GM19025 (cell line): ENCODE measurements around the gene INPP5E.

ENCODE experiments used
- ATAC-seq: cut with Tn5 transposase; IDR thresholded peaks from one replicate; pipeline ENCODE4 v1.9.1; 2021; ENCODE audit warnings: mild to moderate bottlenecking, low read depth, moderate library complexity; ENCODE audit not compliant: unreplicated experiment

Gene INPP5E, protein sequence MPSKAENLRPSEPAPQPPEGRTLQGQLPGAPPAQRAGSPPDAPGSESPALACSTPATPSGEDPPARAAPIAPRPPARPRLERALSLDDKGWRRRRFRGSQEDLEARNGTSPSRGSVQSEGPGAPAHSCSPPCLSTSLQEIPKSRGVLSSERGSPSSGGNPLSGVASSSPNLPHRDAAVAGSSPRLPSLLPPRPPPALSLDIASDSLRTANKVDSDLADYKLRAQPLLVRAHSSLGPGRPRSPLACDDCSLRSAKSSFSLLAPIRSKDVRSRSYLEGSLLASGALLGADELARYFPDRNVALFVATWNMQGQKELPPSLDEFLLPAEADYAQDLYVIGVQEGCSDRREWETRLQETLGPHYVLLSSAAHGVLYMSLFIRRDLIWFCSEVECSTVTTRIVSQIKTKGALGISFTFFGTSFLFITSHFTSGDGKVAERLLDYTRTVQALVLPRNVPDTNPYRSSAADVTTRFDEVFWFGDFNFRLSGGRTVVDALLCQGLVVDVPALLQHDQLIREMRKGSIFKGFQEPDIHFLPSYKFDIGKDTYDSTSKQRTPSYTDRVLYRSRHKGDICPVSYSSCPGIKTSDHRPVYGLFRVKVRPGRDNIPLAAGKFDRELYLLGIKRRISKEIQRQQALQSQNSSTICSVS

DNA sequence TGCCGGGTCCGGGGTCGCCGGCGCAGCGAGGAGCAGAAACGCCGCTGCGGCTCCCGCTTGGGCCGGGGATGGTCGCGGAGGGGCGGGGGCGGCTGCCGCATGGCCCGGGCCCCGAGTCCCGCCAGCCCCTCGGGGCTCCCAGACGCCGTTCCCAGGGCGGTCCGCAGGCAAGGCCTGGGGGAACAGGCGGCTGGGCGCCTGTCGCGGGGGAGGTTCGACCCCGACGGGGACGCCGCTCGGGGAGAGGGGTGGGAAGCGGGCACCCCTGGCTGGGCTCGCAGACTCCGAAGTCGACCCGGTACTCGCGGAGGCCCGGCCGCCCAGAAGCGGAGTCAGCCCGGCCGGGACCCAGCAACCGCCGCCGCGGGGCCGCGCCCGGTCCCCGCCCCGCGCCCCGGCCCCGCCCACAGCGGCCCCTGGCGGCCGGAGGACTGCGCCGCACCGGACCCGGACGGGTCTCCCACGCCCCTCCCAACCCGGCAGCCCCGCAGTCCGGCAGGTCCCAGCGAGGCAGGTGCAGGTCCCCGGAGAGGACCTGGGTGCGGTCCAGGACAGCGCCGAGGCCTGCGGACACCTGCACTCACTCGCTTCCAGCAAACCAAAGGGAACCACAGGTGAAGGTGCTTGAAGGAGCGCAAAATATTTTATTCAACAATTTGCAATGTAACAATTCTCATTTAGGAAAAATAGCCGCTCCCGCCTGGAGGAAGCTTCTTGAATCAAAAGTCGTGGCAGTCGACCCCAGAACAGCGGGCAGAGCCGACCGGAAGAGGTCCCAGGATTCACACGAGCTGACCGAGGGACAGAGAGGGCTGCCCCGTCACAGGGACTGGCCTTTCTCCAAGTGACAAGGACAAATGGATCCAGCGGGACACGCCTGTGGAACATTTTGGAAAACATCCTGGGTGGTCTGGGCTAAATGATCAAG, at the start of gene INPP5E:
Gene INPP5E (minus strand): TSS at position 365 of the 928 bp plus-strand sequence. CDS start 426 bp downstream, outside the sequence.
- peak; percentile 58 for ATAC-seq

DNA sequence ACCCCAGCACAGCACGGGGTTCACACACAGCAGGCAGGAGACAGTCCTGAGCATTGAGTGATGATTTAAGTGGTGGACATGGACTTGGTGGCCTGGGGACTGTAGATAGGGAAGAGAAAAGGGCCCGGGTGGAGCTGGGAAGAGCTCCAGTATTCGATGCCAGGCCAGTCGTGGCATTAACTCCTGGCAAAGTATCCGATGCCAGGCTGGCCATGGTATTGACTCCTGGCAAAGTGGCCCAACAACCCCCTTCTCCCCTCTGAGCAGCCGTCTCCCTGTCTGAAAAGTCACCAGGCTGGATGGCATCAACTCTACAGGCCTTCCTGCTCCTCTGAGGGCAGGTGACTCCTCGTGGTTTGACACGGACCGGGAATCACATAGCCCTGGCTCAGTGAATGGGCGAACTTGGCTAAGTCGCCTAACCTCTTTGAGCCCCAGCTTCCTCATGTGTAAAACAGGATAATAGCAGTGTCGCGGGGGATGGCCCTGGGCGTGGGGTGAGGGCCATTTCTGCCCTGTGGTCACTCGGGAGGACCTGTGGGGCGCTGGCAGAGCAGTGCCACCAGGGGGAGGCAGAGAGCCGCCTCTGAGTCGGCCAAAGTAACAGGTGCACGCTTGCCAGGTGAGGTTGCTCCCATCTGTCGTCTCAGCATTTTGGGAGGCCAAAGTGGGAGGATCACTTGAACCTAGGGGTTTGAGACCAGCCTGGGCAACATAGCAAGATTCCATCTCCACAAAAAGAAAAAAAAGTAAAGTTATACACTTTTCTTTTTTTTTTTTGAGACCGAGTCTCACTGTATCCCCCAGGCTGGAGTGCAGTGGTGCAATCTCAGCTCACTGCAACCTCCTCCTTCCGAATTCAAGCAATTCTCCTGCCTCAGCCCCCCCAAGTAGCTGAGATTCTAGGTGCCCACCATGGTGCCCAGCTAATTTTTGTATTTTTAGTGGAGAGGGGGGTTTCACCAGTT, 48.9 kb upstream of the INPP5E start:
- ATAC-seq: no peak

DNA sequence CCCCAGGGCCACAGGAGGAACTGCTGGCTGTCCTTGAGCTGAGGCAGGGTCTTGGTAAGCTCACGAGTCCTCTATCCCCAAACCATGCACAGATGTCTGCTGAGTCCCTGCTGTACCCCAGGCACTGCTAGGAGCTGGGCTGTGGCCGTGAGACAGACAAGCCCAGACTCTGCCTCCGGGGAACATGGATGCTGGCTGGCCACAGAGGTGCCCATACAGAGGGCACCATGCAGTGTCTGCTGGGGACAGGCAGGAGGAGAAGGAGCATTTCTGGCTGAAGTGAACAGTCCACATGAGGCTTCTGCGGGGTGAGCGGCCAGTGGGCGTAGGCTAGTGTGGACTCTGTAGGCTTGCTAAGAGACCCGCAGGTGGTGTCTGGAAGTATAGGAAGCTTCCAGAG, 48.0 kb upstream of the INPP5E start:
- ATAC-seq: no peak

DNA sequence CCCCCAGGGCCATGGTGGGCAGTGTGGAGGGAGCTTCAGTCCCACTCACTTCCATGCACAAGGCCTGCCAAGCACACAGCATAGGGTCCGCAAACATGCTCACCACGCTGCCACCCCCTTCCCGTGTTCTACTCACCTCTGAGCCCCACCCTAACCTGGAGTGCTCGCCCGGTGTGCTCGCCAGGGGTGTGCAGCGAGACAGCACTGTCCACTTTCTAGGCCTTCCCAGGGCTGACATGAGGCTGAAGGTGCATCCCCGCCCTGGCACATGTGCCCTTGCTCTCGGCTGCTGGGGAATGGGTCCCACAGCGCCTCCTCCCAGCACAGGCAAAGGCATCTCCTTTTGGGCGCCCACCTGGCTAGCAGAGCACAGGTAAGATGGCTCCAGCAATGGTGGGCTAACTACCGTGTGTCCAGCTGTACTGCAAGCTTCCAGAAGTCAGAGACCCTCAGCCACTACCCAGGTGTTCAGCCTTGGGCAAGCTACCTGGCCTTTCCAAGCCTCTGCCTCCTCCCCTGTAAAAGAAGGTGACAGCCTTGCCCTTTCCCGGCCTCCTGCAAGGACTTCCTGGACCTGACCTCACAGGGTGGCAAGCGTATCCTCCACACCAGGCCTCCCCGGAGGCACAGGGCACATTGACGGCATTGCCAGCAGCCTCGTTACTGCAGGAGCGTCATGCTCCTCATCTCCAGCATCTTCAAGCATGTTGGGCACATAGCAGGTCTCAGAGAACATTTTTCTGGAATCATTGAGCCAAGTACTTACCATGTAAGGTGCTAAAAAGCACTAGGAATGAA, 47.4 kb upstream of the INPP5E start:
- no peak for ATAC-seq

DNA sequence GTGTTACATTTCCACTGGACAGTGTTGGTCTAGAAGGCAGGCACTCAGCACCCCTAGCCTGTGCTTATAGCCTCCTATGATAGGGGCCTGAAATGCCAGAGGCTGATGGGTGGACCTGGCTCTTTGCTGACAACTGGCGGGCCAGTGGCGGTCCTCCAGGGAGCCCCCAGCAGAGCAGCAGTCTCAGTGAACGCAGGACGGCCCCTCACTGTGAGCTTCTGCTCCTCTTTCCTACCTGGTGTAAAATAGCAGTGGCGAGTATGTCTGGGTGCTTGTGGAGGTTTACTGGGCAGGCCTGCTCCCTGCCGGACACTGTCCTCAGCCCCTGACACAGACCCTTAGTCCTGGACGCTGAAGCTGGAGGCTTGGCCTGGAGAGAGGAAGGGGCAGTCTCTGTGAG, 46.5 kb upstream of the INPP5E start:
- no peak for ATAC-seq

DNA sequence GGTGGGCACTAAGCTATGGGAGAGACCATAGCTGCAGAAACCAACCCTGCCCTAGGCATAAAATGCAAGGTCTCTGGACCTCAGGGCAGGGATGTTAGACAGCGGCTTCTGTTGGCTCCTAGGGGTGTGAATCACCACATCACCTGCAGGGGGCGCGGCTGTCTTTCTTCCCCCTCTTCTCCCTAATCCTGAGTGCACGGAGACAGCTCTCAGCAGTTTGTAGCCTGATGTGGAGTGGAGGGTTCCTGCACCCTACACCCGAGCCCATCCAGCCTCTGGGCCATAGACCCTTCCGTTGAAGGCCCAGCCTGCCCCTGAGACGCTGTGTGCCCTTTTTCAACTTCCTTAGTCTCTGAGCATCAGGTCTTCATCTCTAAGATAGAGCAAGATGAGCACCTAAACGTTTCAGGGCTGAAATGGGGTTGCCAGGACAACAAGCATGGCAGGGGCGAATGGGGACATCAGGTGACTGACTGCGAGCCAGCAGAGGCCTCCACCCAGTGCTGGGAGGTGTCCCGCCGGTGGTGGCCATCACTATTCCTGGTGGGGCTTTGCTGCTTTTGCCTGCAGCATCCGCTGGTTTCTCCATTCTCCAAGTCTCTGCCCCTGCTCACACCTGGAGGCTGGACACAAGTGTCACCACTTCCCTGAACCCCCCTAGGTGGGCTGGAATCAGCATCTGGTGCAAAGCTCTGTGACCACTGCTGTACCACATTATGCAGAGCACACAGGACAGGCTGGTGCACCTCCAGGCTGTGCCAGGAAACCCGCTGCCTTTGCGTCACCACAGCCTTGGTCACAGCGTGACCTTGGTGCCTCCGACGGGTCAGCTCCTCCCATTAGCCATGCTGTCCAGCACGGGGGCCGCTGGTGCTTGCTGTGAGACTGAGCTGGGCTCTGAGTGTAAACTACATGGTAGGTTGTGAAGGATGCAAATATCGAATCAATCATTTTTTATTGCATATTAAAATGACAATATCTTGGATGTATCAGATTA, 45.7 kb upstream of the INPP5E start:
- ATAC-seq: no peak

DNA sequence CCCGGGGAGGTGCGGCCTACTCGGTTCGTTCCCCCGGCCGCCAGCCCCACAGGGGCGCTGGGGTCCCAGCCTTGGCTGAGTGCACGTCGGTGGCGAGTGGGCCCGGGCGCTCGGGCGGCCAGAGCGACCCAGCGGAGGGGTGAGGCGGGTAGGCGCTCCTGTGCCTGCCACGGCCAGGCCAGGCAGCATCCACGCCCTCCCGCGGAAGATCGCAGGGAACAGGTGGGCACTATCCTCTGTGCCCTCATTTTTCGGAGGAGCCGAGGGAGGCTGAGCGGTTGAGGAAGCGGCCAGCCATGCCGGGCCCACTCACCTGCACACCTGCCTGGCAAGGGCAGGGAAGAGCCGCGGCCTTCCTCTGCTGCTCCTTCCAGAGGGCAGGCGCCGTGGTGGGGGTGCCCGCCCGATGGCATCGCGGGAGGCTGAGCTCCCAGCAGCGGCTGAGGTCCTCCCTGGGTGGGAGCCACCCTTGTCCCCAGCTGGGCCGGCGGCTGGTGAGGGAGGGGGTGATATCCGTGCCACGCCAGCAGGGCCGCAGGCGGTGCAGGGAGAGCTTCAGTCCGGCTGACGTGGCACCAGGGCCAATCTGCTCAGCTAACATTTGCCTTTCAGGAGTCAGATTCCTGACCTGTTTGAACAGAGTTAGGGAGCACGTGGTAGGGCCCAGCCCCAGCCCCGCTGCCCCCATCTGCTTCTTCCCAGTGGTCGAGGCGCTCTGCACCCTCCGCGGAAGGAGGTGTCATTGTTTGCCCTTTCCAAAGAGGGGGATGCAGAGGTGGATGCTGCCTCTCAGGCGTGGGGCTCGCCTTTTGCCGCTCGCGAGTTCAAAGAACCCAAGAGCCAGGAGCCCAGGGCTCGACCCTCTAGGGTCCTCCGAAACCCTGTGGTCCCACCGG, 44.8 kb upstream of the INPP5E start:
- no peak for ATAC-seq

DNA sequence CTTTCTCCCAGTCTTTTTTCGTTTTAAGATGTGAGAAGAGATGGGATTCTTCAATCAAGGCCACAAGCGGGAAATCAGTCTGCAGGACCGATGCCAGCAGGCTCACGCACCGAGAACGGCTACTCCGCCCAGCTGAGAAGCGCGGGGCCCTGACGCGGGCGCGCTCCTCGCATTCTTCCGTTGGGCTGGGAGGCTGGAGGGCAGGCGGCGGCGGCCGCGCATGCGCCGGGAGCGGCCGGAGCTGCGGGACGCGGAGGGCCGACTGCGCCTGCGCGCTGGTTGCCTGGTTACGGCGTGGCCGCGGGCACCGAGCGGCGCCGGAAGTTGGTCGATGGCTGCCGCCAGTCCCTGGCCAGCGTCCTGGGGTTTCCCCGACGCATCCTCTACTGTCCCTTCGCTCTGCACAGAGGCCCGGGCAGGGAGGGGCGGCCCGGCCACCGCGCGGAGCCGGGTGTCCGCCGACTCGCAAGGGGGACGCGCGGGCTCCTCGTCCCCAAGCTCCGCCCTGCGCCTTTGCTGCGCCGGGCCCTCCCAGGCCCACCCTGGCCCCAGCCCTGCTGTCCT, 44.0 kb upstream of the INPP5E start:
- ATAC-seq: peak; percentile 61

DNA sequence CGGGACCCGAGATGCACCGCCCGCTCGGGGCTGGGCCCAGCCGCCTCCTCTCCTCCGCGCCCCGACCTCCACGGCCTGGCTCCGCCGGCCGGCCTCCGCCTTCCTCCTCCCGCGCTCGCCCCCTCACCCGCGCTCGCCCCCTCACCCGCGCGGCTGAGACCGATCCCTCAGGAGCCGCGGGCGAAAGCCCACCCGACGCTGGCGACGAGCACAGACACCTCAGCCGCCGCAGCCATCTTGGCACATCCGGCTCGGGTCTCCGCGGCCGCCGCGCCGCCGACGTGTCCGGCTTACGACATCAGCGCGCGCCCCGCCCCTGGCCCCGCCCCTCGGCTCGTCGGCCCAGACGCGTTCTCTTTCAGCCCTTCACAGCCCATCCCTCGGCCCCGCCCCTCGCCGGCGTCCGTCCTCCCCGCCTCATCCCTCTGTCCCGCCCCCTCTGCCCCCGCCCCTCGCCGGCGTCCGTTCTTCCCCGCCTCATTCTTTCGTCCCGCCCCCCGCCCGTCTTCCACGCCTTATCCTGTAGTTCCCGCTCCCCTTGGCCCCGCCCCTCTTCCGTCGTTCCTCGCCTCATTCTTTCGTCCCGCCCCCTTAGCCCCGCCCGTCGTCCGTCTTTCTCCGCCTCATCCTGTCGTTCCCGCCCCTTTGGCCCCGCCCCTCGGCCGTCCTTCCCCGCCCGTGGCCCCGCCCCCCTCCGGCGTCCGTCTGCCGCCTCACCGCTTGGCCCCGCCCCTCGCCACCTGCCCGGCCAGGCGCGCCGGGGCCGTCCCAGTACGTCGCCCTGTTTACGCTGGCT, 43.3 kb upstream of the INPP5E start, which contains the start of gene SEC16A:
Gene SEC16A (minus strand): TSS at position 248 of the 796 bp plus-strand sequence. CDS start 5,425 bp downstream, outside the sequence.
- peak; percentile 49 for ATAC-seq

DNA sequence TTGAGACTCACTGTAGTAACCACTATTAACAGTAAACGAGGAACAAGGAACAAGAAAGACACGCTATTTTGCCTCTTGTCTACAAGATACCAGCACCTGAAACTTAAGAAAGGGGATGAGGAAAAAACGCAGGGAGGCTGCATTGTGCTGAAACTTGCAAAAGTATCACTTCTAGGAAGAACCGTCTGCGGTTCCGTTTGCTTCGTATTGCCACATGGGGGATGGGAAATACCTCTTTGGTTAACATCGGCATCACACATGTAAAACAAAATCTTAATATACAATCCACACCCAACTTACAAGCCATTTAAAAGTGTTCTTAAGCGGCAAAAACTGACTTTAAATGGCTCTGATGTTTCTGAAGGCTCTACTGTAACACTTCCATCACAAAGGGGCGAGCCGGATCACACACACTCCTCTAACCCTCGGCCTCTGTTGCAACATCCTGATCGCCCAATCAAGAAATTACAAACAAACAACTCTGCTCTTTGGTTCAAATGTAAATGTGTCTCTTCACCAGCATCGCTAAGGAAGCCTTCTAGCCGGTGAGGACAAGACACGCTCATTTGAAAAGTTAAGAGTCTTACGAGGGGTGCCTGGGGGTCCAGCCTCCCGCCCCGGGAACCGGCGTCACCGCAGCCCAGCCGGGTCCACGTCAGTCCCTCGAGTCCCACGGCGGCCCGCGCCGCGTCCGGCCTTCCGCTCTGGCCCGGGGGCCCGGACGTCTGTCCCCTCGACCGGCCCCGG, 42.6 kb upstream of the INPP5E start:
- no peak for ATAC-seq

DNA sequence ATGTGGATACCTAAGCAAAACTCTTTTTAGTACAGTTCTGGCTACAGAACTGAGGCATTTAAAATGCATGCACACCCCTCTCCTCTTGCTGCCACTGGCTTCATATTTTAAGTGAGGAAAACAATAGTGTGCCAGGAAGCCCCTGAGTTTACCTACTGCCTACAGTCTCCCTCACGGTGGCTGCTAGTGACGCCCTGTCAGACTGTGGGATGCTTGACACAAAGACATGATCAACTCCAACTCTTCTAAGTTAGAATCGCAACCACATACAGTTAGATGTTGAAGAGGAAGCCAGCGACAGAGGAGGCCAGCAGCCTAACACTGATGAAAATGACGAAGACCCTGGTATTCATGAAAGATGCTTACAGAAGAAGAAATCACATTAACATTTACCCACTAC, 41.9 kb upstream of the INPP5E start:
- no peak for ATAC-seq

DNA sequence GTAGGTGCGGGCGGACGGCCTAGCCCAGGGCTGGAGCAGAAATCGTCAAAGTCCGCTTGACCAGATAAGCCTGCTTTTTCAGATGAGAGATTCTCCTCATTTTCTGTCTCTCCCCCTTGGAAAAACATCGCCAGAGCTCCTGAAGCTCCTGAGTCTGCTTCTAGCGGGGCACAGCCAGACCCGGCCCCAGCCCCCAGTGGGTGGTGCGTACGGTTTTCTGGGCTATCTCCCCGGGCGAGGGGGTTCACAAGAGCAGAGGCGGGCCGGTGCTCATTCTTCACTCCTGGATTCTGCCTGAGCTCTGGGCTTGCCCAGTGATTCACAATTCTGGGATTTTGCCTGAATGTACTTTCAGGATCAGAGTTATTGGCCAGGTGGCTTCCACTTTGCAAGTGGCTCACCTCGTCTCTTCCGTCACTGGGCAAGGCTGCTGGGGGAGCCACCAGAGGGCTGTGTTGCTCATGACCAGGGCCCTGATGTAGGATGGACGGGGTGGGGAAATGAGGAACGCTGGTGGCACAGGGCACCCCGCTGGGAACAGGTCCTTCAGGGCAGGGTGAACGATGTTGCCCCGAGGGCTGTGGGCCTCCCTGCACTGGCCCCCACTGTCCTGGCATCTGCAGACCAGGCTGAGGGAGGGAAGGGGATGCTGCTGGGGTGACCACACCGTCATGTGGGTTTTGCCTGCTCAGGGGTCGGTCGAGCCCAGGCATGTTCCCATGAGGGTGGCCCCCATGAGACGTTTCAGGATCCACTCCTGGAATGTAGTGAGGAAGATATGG, 36.9 kb upstream of the INPP5E start:
- ATAC-seq: no peak

DNA sequence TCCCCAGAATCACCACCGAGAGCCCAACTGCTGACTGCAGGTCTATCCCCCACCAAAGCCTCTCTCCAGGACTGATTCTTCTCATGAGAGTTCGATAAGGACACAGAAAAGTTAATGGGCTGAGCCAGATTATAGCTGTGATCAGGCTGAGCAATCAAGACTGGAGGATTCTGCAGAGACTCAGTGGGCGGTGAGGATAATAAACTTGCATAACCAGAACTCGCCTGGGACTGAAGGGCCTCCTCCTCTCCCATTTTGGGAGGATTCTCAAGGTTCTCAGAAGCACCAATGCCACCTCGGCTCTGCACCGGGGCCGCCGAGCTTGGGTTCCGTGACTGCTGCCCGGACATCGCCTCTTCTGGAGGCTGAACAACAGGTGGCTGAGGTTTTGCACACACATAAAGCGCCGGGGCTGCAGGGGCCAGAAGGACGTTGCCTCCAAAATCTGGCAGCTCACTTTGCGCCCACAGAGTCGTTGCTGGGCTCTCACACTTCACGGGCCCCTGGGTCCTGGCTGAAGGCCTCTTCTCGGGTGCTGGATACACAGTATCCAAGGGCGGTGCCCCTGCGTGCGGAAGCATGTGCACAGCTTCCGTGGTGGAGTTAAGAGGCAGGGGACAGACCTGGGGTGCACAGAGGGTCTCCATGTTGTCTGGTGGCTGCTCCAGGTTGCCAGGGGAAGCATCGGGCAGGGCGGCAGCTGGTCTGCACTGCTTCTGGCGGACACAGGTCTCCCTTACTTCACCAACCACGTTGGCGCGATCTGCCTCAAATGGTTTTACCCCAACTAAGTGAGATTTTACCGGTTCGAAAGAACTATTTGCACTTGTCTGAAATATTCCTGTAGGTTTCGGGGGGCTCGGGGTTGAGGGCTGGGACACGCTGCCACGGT, 35.6 kb upstream of the INPP5E start:
- no peak for ATAC-seq
